HepG2 (cell line): ENCODE data around the gene GLRX2. TPM values are rescaled to one million over a fixed set of nuclear protein-coding genes. Genes with fewer than 3 reads are reported as not detected.

ENCODE experiments used
- ATF5 ChIP-seq: sonication (generic); formaldehyde crosslinking; IDR thresholded peaks from 2 replicates; pipeline ENCODE4 v1.4.0; 2020; ENCODE audit warnings: mild to moderate bottlenecking, low read depth, missing genetic modification reagents
- CEBPB ChIP-seq: IDR thresholded peaks from 2 replicates; pipeline ENCODE4 v1.6.1; 2011; ENCODE audit warnings: low read depth, low read length, improper control_type of control experiment, borderline replicate concordance
- CERS6 ChIP-seq: sonication (generic); formaldehyde crosslinking; IDR thresholded peaks from 2 replicates; pipeline ENCODE4 v1.5.0; 2020; ENCODE audit warnings: missing genetic modification reagents
- KLF9 ChIP-seq: IDR thresholded peaks from 2 replicates; pipeline ENCODE4 v1.6.1; 2016; ENCODE audit warnings: low read depth
- MEIS2 ChIP-seq: sonication (generic); formaldehyde crosslinking; IDR thresholded peaks from 2 replicates; pipeline ENCODE4 v1.9.0; 2021; ENCODE audit warnings: mild to moderate bottlenecking, missing genetic modification reagents
- NFE2L1 ChIP-seq: sonication (generic); formaldehyde crosslinking; IDR thresholded peaks from 2 replicates; pipeline ENCODE4 v1.4.0; 2020; ENCODE audit warnings: missing genetic modification reagents, mild to moderate bottlenecking, borderline replicate concordance
- PCBP2 ChIP-seq: fragments of 200-400 bp; formaldehyde crosslinking; optimal IDR thresholded peaks from 2 replicates; pipeline ENCODE3; 2018; ENCODE audit warnings: low read length, low read depth; ENCODE audit not compliant: poor library complexity, severe bottlenecking
- RARA ChIP-seq: IDR thresholded peaks from 2 replicates; pipeline ENCODE4 v1.6.1; 2016; ENCODE audit warnings: missing genetic modification reagents, missing compliant biosample characterization
- SNAPC4 ChIP-seq: sonication (generic); formaldehyde crosslinking; IDR thresholded peaks from 2 replicates; pipeline ENCODE4 v1.4.0; 2020; ENCODE audit warnings: mild to moderate bottlenecking, missing genetic modification reagents
- TEAD2 ChIP-seq: sonication (generic); formaldehyde crosslinking; IDR thresholded peaks from 2 replicates; pipeline ENCODE4 v1.9.0; 2021; ENCODE audit warnings: missing genetic modification reagents
- TEAD3 ChIP-seq: optimal IDR thresholded peaks from 2 replicates; pipeline ENCODE3; 2016; ENCODE audit warnings: borderline replicate concordance
- THRA ChIP-seq: sonication (generic); formaldehyde crosslinking; IDR thresholded peaks from 2 replicates; pipeline ENCODE4 v1.4.0; 2020; ENCODE audit warnings: missing genetic modification reagents, borderline replicate concordance
- YEATS4 ChIP-seq: sonication (generic); formaldehyde crosslinking; IDR thresholded peaks from 2 replicates; pipeline ENCODE4 v1.4.0; 2020; ENCODE audit warnings: missing genetic modification reagents, borderline replicate concordance
- ZFP36L2 ChIP-seq: sonication (generic); formaldehyde crosslinking; IDR thresholded peaks from 2 replicates; pipeline ENCODE4 v1.4.0; 2020; ENCODE audit warnings: missing genetic modification reagents
- ZNF704 ChIP-seq: sonication (generic); formaldehyde crosslinking; IDR thresholded peaks from 2 replicates; pipeline ENCODE4 v1.8.1; 2023; ENCODE audit warnings: mild to moderate bottlenecking, inconsistent platforms, moderate library complexity, missing genetic modification reagents, borderline replicate concordance
- ZNF772 ChIP-seq: sonication (generic); formaldehyde crosslinking; IDR thresholded peaks from 2 replicates; pipeline ENCODE4 v1.5.0; 2020; ENCODE audit warnings: mild to moderate bottlenecking, missing genetic modification reagents
- ZNF879 ChIP-seq: sonication (generic); formaldehyde crosslinking; IDR thresholded peaks from 2 replicates; pipeline ENCODE4 v1.8.1; 2023; ENCODE audit warnings: missing genetic modification reagents
- ZSCAN25 ChIP-seq: sonication (generic); formaldehyde crosslinking; IDR thresholded peaks from 2 replicates; pipeline ENCODE4 v1.8.0; 2022; ENCODE audit warnings: mild to moderate bottlenecking, missing genetic modification reagents
- ZSCAN30 ChIP-seq: sonication (generic); formaldehyde crosslinking; IDR thresholded peaks from 2 replicates; pipeline ENCODE4 v1.5.0; 2020; ENCODE audit warnings: mild to moderate bottlenecking, missing genetic modification reagents
- polyA plus RNA-seq, 8 experiments: library from polyadenylated mRNA; depleted of rRNA in 3 of 8; stranded (reverse) in 7 of 8; unstranded in 1 of 8; fragments of >200 nt; fragmentation: Illumina TruSeq in 4 of 8; extraction: Trizol in 4 of 8; gene quantifications; 2 replicates each; pipeline versions ENCODE4 v1.2.1 to v1.2.3, GENCODE V29; 2011 to 2016; ENCODE audit warnings: low read depth in 4 of 8, missing spikeins in 1 of 8, mixed read lengths in 1 of 8; ENCODE audit not compliant: insufficient read depth in 1 of 8
- total RNA-seq, 5 experiments: library from RNA; depleted of rRNA; stranded (reverse); fragments of >200 nt; fragmentation: Illumina TruSeq; extraction: Trizol; gene quantifications; 2 replicates each; pipeline ENCODE4 v1.2.3, GENCODE V29; 2016; ENCODE audit warnings: low read depth in 1 of 5

GLRX2 gene
- total and polyA plus RNA-seq, 2 of the 13 experiments (the other 11 are each of a cell fraction or from before 2014, with no cell fraction given) = 11.9 to 39.0 TPM

GRCh38 chr1:193121616-193122593, 16.7 kb upstream of the GLRX2 start, which contains the start of gene CDC73 (continued):
- TF ChIP-seq ZSCAN30 (CRISPR knock-in tag) = peak; percentile 66; the same call in 1 of the 2 replicates
- peak; percentile 70; the same call in 1 of the 2 replicates for TF ChIP-seq SNAPC4 (CRISPR knock-in tag)
- peak; percentile 57; the same call in 1 of the 2 replicates for TF ChIP-seq ZNF704 (CRISPR knock-in tag)
- TF ChIP-seq ZFP36L2 (CRISPR knock-in tag) = 0 out of 2 replicates have a peak, but pooled peaks have one; percentile 28
- no peak for TF ChIP-seq MEIS2 (CRISPR knock-in tag)
- TF ChIP-seq ATF5 = no peak; the same call in 1 of the 2 replicates
- TF ChIP-seq TEAD3 = peak; percentile 70
- TF ChIP-seq YEATS4 (CRISPR knock-in tag) = peak; percentile 96
- TF ChIP-seq THRA (CRISPR knock-in tag) = peak; percentile 59
- no peak for TF ChIP-seq CEBPB
- TF ChIP-seq ZNF772 = peak; percentile 99
- no peak for TF ChIP-seq PCBP2
- peak; percentile 56 for TF ChIP-seq RARA
- TF ChIP-seq KLF9 (CRISPR knock-in tag) = no peak
- no peak for TF ChIP-seq ZNF879
- TF ChIP-seq ZSCAN25 (CRISPR knock-in tag) = peak; percentile 74; the same call in 1 of the 2 replicates
- 0 out of 2 replicates have a peak, but pooled peaks have one; percentile 41 for TF ChIP-seq TEAD2 (CRISPR knock-in tag)
- no peak for TF ChIP-seq NFE2L1 (CRISPR knock-in tag)
- no peak for TF ChIP-seq CERS6 (CRISPR knock-in tag)
